ENCODE measurements around the gene ZGPAT. TPM values are rescaled to one million over a fixed set of nuclear protein-coding genes. Genes with fewer than 3 reads are reported as not detected.

ZGPAT gene
- total and polyA plus RNA-seq, 2 donors (not counting 3 experiments of a cell fraction or from before 2014, with no cell fraction given), result 23.1 to 29.3 TPM

DNA sequence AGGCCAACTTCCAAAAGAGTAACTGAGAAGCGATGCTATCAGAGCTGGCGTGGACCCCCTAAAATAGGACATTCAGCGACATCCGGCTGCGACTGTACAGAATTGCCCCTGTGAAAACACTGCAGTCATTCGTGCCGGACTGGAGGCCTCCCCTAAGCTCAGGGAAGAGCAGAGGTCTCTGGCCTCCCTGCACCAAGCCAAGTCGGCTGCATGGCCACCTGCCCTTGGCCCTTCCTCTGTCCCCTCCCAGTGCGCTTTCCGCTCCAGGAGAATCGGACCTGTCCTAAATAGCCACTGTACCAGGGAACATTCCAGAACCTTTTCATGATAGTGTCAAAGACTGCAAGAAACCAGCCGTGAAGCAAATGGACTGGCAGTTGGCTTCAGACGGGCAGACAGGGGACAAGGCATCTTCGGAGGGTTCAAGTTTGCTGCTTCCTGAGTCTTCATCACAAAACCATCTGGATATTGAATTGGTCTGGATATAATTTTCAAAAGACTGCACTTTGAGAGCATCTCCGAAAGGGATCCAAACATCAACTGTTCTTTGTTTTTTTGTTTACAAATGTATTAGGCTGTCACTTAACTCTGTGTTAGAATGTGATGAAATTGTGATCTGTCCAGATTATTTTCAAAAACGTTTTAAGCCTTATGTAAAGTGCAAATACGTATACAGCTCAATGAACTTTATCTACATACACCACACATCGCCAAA lies 48.3 kb downstream of the ZGPAT start:
- Histone ChIP-seq H3K4me1 (ENCODE audit: control insufficient read depth, extremely low read depth, insufficient read depth, low read length) (no peaks in the 10 kb centered on the region), H3K79me2 (ENCODE audit: control insufficient read depth, insufficient read depth, low read length) (no peaks in the 10 kb centered on the region), H4K20me1 (replicated peaks; ENCODE audit: control insufficient read depth, extremely low read depth, insufficient read depth, low read length) (no peaks in the 10 kb centered on the region), H3K9ac (replicated peaks; ENCODE audit: extremely low read depth, insufficient read depth, low read length) (no peak overlapping the region), H3K9me3 (replicated peaks; ENCODE audit: control insufficient read depth, insufficient read depth, low read length) (no peaks in the 10 kb centered on the region), H3K9me1 (replicated peaks; ENCODE audit: control insufficient read depth, extremely low read depth, insufficient read depth, low read length) (no peaks in the 10 kb centered on the region), H3K27ac (ENCODE audit: insufficient read depth, low read depth, low read length) (no peak overlapping the region), H3K36me3 (ENCODE audit: control insufficient read depth in 2 of 2, extremely low read depth in 1 of 2, insufficient read depth in 2 of 2, low read length in 2 of 2) (no peaks in the 10 kb centered on the region), H3K4me3 (replicated peaks in 1 of 3; ENCODE audit: insufficient read depth in 1 of 3, low read depth in 1 of 3, low read length in 3 of 3) (no peak overlapping the region), H3K4me2 (ENCODE audit: insufficient read depth, low read length) (no peak overlapping the region), H2AFZ (ENCODE audit: low read depth, low read length) (no peak overlapping the region), H3K27me3 (ENCODE audit: control insufficient read depth in 2 of 2, insufficient read depth in 2 of 2, low read length in 2 of 2) (no peaks in the 10 kb centered on the region)
- FAIRE-seq (no peak), DNase-seq (ENCODE audit: low read depth, low spot score) (no peak)
- BruUV-seq (replicated peaks), result no TSS peak
- POLR2A ChIA-PET, result no interaction called here
- intact Hi-C loops (cut with micrococcal nuclease), result no loop called here
- TF ChIP-seq FOS (IDR thresholded peaks at IDR 0.05; ENCODE audit: borderline replicate concordance, insufficient read depth, low read length) (no peak), JUN (IDR thresholded peaks at IDR 0.05; ENCODE audit: borderline replicate concordance, insufficient read depth, insufficient read length, low read depth) (no peak), MYC (IDR thresholded peaks at IDR 0.05; ENCODE audit: low read depth, low read length) (no peak), EZH2 (IDR thresholded peaks at IDR 0.05; ENCODE audit: borderline replicate concordance, low read depth, low read length, severe bottlenecking) (no peak), POLR2AphosphoS5 (IDR thresholded peaks at IDR 0.05; ENCODE audit: insufficient read depth, low read depth, low read length) (no peak), POLR2A (IDR thresholded peaks at IDR 0.05; ENCODE audit: low read depth, low read length) (no peak), GATA2 (IDR thresholded peaks at IDR 0.05; ENCODE audit: insufficient read depth, insufficient read length, low read depth, low read length) (no peak)
- TF ChIP-seq, protein P1, sequence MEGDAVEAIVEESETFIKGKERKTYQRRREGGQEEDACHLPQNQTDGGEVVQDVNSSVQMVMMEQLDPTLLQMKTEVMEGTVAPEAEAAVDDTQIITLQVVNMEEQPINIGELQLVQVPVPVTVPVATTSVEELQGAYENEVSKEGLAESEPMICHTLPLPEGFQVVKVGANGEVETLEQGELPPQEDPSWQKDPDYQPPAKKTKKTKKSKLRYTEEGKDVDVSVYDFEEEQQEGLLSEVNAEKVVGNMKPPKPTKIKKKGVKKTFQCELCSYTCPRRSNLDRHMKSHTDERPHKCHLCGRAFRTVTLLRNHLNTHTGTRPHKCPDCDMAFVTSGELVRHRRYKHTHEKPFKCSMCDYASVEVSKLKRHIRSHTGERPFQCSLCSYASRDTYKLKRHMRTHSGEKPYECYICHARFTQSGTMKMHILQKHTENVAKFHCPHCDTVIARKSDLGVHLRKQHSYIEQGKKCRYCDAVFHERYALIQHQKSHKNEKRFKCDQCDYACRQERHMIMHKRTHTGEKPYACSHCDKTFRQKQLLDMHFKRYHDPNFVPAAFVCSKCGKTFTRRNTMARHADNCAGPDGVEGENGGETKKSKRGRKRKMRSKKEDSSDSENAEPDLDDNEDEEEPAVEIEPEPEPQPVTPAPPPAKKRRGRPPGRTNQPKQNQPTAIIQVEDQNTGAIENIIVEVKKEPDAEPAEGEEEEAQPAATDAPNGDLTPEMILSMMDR (IDR thresholded peaks at IDR 0.05; ENCODE audit: extremely low read depth in 1 of 2, insufficient read depth in 1 of 2, low read depth in 1 of 2, low read length in 2 of 2), result no peak
- TF ChIP-seq, protein P2, sequence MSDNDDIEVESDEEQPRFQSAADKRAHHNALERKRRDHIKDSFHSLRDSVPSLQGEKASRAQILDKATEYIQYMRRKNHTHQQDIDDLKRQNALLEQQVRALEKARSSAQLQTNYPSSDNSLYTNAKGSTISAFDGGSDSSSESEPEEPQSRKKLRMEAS (IDR thresholded peaks at IDR 0.05; ENCODE audit: insufficient read depth, insufficient read length), result no peak
- dilution Hi-C loops (cut with MboI; ENCODE audit: extremely low pct_ligation_motif_present, low sequenced_read_pairs), result no loop called here
- CTCF ChIA-PET, result interaction anchor here (1.0 kb wide), 1 partner anchor 30 kb away, joined by 3 read pairs; no protein-coding TSS in a partner anchor
